CD4-positive, alpha-beta T cell treated with Interleukin-1 beta for 1 hour (primary cell): ENCODE measurements around the gene CLCN4.
A peak's percentile ranks its signal among the peaks of the same experiment; 100 is the strongest.

Source experiments
- DNase-seq, 2 donors: peaks; one replicate each; pipeline ENCODE4 v3.0.0-alpha.2; 2020 to 2022

CLCN4 gene

GRCh38 chrX:10133980-10134676 lies 22.6 kb upstream of the CLCN4 start:
- no peak for DNase-seq

DNA sequence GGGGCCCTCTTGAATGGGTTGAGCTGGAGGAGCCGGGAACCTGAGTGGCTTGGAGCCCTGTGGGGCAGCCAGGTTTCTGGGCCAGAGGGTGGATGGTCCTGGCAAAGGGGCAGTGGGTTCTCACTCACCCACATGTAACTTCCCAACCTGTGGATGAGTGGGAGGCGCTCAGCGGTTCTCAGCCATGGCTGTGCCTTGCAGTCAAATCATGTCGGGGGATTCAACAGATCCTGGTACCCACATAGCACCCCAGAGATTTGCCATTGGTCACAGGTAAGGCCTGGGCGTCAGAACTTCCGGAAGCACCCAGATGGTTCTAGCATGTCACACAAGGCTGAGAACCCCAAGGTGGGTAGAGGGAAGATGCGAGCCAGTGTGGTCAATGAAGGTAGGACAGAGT lies 21.9 kb upstream of the CLCN4 start:
- no peak for DNase-seq

DNA sequence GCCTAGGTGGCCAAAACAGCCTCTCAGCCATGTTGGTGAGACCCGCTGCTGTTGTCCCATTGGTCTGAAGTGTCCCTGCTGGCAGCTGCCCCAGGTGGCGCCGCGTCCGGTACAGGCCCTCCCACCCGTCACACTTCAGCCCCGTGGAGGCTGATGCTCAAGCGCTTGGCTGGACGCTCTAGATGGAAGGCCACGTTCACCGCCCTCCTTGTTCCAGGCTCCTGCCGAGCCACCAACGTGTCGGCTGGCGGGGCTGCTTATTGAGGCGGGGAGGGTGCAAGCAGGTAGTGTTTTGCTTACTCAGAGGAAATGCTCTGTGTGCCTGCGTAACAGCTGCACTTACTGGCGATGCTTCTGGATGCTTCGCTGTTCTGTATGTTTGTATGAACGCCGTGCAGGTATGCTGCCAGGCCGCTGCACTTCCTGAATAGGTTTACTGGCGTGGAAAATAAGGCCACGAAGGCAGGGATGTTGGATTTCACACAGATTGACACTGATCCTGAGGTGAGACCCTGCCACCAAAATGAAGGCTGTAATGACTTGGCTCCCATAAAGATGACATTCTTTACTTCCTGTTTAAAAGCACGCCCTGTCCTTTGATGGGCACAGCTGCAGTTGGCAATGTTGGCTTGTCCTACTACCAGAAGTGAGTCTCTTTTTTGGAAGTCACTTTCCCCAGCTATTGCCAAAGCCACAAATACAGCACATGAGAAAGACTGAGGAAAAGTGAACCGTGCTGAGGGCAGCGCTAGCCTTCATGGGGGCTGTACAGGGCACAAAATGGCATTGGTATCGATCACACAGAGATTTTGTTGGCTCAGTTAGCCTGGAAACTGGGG lies 21.0 kb upstream of the CLCN4 start:
- no peak for DNase-seq

- no peak for DNase-seq
Observed at GRCh38 chrX:10138726-10139125, 18.0 kb upstream of the CLCN4 start.

GRCh38 chrX:10140264-10140663 lies 16.5 kb upstream of the CLCN4 start:
- DNase-seq, result no peak

- DNase-seq, result no peak
Observed at GRCh38 chrX:10142041-10142599, 14.7 kb upstream of the CLCN4 start.

- no peak for DNase-seq
Observed at GRCh38 chrX:10143071-10143983, 13.4 kb upstream of the CLCN4 start.

- DNase-seq, result no peak
Observed at GRCh38 chrX:10146346-10146745, 10.4 kb upstream of the CLCN4 start.

DNA sequence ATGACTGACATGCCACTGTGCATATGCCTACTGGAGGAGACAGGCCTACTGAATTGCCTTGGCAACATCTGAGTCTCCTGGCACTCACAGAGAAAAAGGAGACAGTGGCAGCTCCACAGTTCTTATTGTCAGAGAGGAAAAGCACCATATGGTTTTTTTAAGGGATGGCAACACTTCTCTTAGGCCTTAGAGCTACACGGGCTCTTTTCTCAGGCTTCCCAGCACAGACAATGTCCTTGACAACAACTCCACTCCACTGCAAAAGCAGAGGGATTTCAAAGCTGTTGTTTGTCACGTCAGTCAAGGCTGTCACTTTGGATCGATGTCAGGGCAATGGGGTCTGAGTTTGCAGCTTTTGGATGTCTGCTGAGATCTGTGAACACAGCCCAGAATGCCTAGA lies 4.7 kb upstream of the CLCN4 start:
- no peak for DNase-seq

- no peak for DNase-seq
Observed at GRCh38 chrX:10155137-10155536, 1.6 kb upstream of the CLCN4 start.

GRCh38 chrX:10157032-10157341 lies 212 bp downstream of the CLCN4 start:
- no peak for DNase-seq

DNA sequence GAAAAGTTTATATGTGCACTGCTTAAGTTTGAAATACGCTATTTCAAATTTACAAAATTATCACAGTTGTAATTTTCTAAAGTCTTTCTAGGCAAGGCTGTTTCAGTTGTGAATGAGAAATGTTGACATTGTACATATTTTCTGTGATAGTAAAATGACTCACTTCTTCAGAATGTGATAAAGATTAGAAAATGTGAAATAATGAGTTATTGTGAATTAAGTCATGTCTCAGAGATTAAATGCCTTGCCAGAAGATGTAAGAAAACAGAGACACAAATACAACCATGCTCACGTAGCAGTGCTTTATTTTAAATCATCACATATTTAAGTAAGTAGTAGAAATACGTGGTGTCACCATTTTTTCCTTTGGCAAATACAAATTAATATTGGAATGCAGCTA lies 768 bp downstream of the CLCN4 start:
- no peak for DNase-seq

DNA sequence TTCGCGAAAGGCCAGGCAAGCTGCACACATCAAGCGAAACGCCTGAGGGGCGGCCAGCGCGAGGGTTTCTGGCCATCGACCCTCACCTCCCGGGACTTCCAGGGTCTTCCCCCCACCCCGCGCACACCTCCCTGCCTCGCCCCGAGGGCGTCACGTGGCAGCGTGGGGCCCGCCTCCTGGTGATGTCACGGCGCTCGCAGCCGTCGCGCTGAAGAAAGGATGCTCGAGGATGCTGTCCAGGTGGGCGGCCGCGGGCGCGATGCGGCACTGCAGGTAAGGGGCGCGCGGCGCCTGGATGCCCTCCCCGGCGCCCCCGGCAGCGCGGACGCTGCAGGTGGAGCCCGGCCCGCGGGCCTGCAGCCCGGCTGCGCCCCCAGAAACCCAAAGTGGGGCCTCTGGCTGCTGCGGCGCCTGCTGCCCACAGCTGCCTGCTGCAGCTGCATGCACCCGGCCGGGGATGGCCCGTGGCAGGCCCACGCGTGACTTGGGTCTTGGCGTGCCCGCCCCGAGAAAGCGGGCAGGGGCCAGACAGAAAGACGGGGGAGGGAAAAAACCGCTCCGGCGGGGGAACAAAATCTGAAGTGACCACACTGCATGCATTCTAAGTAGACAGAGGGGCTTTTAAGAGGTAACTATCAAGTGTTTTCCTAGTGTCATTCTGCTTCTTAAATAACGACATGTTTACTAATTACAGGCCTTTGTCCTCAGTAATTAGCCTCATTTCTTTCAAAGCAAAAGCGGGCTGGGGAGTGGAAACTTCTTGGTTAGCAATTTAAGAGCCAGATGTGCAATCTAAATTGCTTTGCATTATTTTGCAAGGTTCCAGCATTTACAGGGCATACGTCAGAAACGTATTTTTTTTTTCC lies 1.7 kb downstream of the CLCN4 start:
- DNase-seq, result peak in 1 of 2 donors; percentile 25

- no peak for DNase-seq
Observed at GRCh38 chrX:10159145-10159468, 2.3 kb downstream of the CLCN4 start.

- no peak for DNase-seq
Observed at GRCh38 chrX:10160211-10160610, 3.4 kb downstream of the CLCN4 start.

GRCh38 chrX:10163031-10163430 lies 6.3 kb downstream of the CLCN4 start:
- DNase-seq, result no peak

DNA sequence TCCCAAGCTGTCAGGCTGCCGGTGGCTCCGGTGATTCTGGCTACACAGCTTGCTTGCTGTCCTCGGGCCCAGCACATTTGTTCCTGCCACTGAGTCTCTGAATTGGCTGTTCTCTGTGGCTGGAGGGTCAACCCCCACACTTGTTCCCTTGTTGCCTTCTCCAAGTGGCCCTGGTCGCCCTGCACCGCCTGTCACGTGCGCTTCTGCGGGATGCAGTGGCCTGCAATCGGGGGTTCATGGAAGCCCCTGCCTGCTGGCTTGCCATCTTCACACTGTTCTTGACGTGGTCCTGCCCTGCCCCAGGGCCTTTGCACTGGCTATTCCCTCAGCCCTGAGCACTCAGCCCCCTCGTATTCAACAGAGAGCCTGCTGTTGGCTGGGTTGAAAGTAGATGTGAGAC lies 8.1 kb downstream of the CLCN4 start:
- DNase-seq, result no peak

GRCh38 chrX:10165580-10166247 lies 8.9 kb downstream of the CLCN4 start:
- no peak for DNase-seq

- DNase-seq, result no peak
Observed at GRCh38 chrX:10166248-10166716, 9.5 kb downstream of the CLCN4 start.

GRCh38 chrX:10166731-10167151 lies 10.0 kb downstream of the CLCN4 start:
- DNase-seq, result peak in 1 of 2 donors; percentile 17

DNA sequence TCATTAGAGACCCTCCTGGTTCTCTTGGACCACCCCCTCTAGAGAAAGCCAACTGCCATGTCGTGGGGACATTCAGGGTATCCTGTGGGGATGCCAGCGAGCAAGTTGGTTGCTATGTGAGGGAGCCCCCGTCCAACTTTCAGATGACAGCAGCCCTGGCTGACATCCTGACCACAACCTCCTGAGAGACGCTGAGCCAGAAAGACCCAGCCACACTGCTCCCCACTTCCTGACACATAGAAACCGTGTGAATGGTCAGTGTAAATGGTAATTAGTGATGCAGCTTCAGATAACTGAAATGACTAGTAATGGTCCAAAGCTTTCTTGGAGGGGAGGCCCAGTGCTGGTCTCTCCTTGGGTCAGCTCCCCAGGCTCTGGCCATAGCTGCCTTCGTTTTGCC lies 10.8 kb downstream of the CLCN4 start:
- no peak for DNase-seq

GRCh38 chrX:10168226-10168625 lies 11.5 kb downstream of the CLCN4 start:
- no peak for DNase-seq
